Measurements from ENCODE around the gene FBXL7. TPM values are rescaled to one million over a fixed set of nuclear protein-coding genes. Genes with fewer than 3 reads are reported as not detected.

The FBXL7 gene
- total RNA-seq, 1 donor from 2014 or later, result 70.7 TPM

- Mint-ChIP-seq H3K4me3 (no peak overlapping the region), H3K36me3 (no peaks in the 10 kb centered on the region), H3K4me1 (peaks cover 12% of the 10 kb centered on the region), H3K9me3 (peaks cover 5% of the 10 kb centered on the region), H3K27me3 (ENCODE audit: low read depth) (no peaks in the 10 kb centered on the region), H3K27ac (peak overlapping the region; percentile 17)
- TF ChIP-seq, protein P1, sequence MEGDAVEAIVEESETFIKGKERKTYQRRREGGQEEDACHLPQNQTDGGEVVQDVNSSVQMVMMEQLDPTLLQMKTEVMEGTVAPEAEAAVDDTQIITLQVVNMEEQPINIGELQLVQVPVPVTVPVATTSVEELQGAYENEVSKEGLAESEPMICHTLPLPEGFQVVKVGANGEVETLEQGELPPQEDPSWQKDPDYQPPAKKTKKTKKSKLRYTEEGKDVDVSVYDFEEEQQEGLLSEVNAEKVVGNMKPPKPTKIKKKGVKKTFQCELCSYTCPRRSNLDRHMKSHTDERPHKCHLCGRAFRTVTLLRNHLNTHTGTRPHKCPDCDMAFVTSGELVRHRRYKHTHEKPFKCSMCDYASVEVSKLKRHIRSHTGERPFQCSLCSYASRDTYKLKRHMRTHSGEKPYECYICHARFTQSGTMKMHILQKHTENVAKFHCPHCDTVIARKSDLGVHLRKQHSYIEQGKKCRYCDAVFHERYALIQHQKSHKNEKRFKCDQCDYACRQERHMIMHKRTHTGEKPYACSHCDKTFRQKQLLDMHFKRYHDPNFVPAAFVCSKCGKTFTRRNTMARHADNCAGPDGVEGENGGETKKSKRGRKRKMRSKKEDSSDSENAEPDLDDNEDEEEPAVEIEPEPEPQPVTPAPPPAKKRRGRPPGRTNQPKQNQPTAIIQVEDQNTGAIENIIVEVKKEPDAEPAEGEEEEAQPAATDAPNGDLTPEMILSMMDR (IDR thresholded peaks at IDR 0.05; ENCODE audit: unreplicated experiment), result no peak
- no peak for DNase-seq (ENCODE audit: low spot score in 2 of 2, unreplicated experiment in 2 of 2)
Observed at GRCh38 chr5:15887093-15887492, 387.1 kb downstream of the FBXL7 start.

DNA sequence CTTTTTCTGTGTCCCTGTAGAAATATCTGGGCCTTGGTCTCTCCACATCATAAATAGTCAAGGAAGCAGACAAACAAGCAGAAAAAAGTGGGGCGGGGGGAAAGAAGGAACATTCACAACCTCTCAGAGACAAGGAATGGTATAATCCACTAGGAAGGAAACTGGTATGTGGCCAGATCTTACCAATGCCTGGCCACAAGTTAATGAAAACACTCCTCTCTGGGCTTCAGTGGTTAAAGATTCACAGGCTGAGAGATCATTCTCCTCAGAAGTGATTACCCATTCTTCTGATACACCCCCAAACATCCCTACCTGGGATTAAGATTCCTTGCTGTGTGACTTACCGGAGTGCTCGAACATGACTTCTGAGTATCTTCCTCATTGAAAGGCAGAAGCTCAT lies 389.0 kb downstream of the FBXL7 start:
- Mint-ChIP-seq H3K27me3 (ENCODE audit: low read depth) (no peaks in the 10 kb centered on the region), H3K9me3 (no peaks in the 10 kb centered on the region), H3K36me3 (no peaks in the 10 kb centered on the region), H3K27ac (no peak overlapping the region), H3K4me1 (peaks cover 12% of the 10 kb centered on the region), H3K4me3 (no peak overlapping the region)
- TF ChIP-seq, protein P1 (IDR thresholded peaks at IDR 0.05; ENCODE audit: unreplicated experiment), result no peak
- no peak for DNase-seq (ENCODE audit: low spot score in 2 of 2, unreplicated experiment in 2 of 2)

GRCh38 chr5:15893866-15894265 lies 393.9 kb downstream of the FBXL7 start:
- no peak overlapping the region for H3K4me3 Mint-ChIP-seq
- no peaks in the 10 kb centered on the region for H3K4me1 Mint-ChIP-seq
- H3K36me3 Mint-ChIP-seq, result no peaks in the 10 kb centered on the region
- no peak for DNase-seq (ENCODE audit: low spot score in 2 of 2, unreplicated experiment in 2 of 2)
- H3K27ac Mint-ChIP-seq, result no peak overlapping the region
- no peaks in the 10 kb centered on the region for H3K9me3 Mint-ChIP-seq
- no peaks in the 10 kb centered on the region for H3K27me3 Mint-ChIP-seq (ENCODE audit: low read depth)
- TF ChIP-seq, protein P1 (IDR thresholded peaks at IDR 0.05; ENCODE audit: unreplicated experiment), result no peak

GRCh38 chr5:15897656-15898055 lies 397.7 kb downstream of the FBXL7 start:
- DNase-seq (ENCODE audit: low spot score in 2 of 2, unreplicated experiment in 2 of 2), result no peak
- no peaks in the 10 kb centered on the region for H3K27me3 Mint-ChIP-seq (ENCODE audit: low read depth)
- no peaks in the 10 kb centered on the region for H3K9me3 Mint-ChIP-seq
- no peak overlapping the region for H3K27ac Mint-ChIP-seq
- no peaks in the 10 kb centered on the region for H3K36me3 Mint-ChIP-seq
- no peak overlapping the region for H3K4me3 Mint-ChIP-seq
- no peaks in the 10 kb centered on the region for H3K4me1 Mint-ChIP-seq
- TF ChIP-seq, protein P1 (IDR thresholded peaks at IDR 0.05; ENCODE audit: unreplicated experiment), result no peak

DNA sequence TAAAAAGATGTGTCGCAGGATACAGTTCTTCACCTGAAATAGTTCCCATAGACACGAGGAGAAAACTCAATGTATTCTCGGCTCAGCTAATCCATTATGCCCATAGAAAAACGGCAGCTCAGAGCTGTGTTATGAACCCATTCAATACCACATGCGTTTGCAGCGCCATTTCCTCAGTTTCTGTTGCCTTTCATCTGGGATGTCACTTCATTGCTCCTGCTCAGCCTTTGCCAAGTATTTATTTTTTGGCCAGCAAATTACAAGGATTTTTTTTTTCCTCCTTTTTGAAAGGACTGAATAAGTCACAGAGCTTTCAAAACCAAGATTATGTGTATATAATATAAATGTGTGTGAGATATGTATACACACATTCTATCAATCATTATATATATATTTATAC lies 398.7 kb downstream of the FBXL7 start:
- H3K4me1 Mint-ChIP-seq, result no peaks in the 10 kb centered on the region

More for the DNA sequence above, 398.7 kb downstream of the FBXL7 start:
- Mint-ChIP-seq H3K27me3 (ENCODE audit: low read depth) (no peaks in the 10 kb centered on the region), H3K36me3 (no peaks in the 10 kb centered on the region), H3K4me3 (no peak overlapping the region), H3K9me3 (no peaks in the 10 kb centered on the region), H3K27ac (no peak overlapping the region)
- TF ChIP-seq, protein P1 (IDR thresholded peaks at IDR 0.05; ENCODE audit: unreplicated experiment), result no peak
- no peak for DNase-seq (ENCODE audit: low spot score in 2 of 2, unreplicated experiment in 2 of 2)

Measured in mesothelial cell of epicardium (in vitro differentiated cells).